ENCODE measurements around the gene PDSS1.

The PDSS1 gene

GRCh38 chr10:26735435-26735834, 37.9 kb downstream of the PDSS1 start:
- no peak for TF ChIP-seq CTCF (conservative IDR thresholded peaks at IDR 0.05; ENCODE audit: control insufficient read depth, insufficient read depth, low read depth, low read length)
- no peak overlapping the region for H3K4me3 ChIP-seq (ENCODE audit: control insufficient read depth, low read depth, low read length)
- no peak for DNase-seq (ENCODE audit: low read depth)

GRCh38 chr10:26737730-26738129, 40.2 kb downstream of the PDSS1 start:
- no peak for TF ChIP-seq CTCF (conservative IDR thresholded peaks at IDR 0.05; ENCODE audit: control insufficient read depth, insufficient read depth, low read depth, low read length)
- DNase-seq (ENCODE audit: low read depth): peak; percentile 66

GRCh38 chr10:26738301-26738911, 40.9 kb downstream of the PDSS1 start:
- DNase-seq (ENCODE audit: low read depth): no peak
- no peak for TF ChIP-seq CTCF (conservative IDR thresholded peaks at IDR 0.05; ENCODE audit: control insufficient read depth, insufficient read depth, low read depth, low read length)
- H3K4me3 ChIP-seq (ENCODE audit: control insufficient read depth, low read depth, low read length): no peak overlapping the region

More at GRCh38 chr10:26737730-26738129, 40.2 kb downstream of the PDSS1 start:
- H3K4me3 ChIP-seq (ENCODE audit: control insufficient read depth, low read depth, low read length): no peak overlapping the region

GRCh38 chr10:26739071-26739631, 41.6 kb downstream of the PDSS1 start:
- DNase-seq (ENCODE audit: low read depth): no peak
- no peak for TF ChIP-seq CTCF (conservative IDR thresholded peaks at IDR 0.05; ENCODE audit: control insufficient read depth, insufficient read depth, low read depth, low read length)
- H3K4me3 ChIP-seq (ENCODE audit: control insufficient read depth, low read depth, low read length): no peak overlapping the region

GRCh38 chr10:26741368-26741767, 43.9 kb downstream of the PDSS1 start:
- H3K4me3 ChIP-seq (ENCODE audit: control insufficient read depth, low read depth, low read length): no peak overlapping the region
- TF ChIP-seq CTCF (conservative IDR thresholded peaks at IDR 0.05; ENCODE audit: control insufficient read depth, insufficient read depth, low read depth, low read length): no peak
- DNase-seq (ENCODE audit: low read depth): no peak

GRCh38 chr10:26743091-26743490, 45.6 kb downstream of the PDSS1 start:
- H3K4me3 ChIP-seq (ENCODE audit: control insufficient read depth, low read depth, low read length): no peak overlapping the region
- no peak for TF ChIP-seq CTCF (conservative IDR thresholded peaks at IDR 0.05; ENCODE audit: control insufficient read depth, insufficient read depth, low read depth, low read length)
- DNase-seq (ENCODE audit: low read depth): peak; percentile 9

All from fibroblast of mammary gland (primary cell).